HG03175 (cell line): ENCODE measurements around the gene CST3.
"Not testable (repeated sequence)": the region's sequence is repeated elsewhere in the genome, so short reads cannot be mapped to it uniquely, and the experiment has no call there.

Experiments used
- ATAC-seq: cut with Tn5 transposase; IDR thresholded peaks from one replicate; pipeline ENCODE4 v1.9.1; 2021; ENCODE audit warnings: mild to moderate bottlenecking, moderate library complexity; ENCODE audit not compliant: unreplicated experiment

CST3 gene, protein sequence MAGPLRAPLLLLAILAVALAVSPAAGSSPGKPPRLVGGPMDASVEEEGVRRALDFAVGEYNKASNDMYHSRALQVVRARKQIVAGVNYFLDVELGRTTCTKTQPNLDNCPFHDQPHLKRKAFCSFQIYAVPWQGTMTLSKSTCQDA

GRCh38 chr20:23637282-23638221 is at the start of gene CST3:
TSS of gene CST3 (minus strand) at chr20:23637955. CDS start at chr20:23637862, 93 bp downstream.
- ATAC-seq = peak; percentile 40

- no peak for ATAC-seq
Measured at GRCh38 chr20:23686046-23686750, 48.4 kb upstream of the CST3 start.

DNA sequence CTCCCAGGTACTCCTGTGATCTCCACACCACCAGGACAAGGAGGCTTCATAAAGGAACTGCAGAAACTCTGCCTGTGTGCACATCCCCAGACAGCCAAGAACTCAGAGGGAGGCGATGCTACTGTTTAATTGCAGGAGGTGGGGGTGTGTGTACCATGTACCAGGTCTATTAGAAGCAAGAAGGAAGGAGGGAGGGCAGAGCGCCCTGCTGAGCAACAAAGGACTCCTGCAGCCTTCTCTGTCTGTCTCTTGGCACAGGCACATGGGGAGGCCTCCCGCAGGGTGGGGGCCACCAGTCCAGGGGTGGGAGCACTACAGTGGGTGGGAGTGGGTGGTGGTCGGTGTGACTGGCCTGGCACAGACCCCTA is 47.8 kb upstream of the CST3 start:
- ATAC-seq = not testable (repeated sequence)

GRCh38 chr20:23684261-23684660 is 46.5 kb upstream of the CST3 start:
- no peak for ATAC-seq

DNA sequence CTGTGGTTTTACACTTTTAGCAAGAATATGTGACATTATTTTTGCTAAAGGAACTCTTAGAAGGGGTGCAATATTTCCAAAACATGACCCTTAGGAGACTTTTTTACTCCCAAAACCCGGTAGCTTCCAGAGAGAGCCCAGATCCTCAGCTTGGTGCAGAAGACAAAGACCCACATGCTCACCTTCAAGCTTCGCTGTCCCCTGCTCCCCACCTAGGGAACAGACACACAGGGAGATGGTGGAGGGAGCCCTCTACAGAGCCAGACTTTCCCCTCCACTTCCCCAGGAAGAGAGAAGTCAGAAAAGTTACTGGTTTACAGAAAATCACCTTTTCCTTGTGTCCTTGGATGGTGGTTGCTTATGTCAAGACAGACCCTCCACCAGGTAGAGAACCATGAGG is 46.1 kb upstream of the CST3 start:
- no peak for ATAC-seq

- ATAC-seq = no peak
Measured at GRCh38 chr20:23683281-23683680, 45.5 kb upstream of the CST3 start.

GRCh38 chr20:23680146-23680545 is 42.4 kb upstream of the CST3 start:
- ATAC-seq = no peak

DNA sequence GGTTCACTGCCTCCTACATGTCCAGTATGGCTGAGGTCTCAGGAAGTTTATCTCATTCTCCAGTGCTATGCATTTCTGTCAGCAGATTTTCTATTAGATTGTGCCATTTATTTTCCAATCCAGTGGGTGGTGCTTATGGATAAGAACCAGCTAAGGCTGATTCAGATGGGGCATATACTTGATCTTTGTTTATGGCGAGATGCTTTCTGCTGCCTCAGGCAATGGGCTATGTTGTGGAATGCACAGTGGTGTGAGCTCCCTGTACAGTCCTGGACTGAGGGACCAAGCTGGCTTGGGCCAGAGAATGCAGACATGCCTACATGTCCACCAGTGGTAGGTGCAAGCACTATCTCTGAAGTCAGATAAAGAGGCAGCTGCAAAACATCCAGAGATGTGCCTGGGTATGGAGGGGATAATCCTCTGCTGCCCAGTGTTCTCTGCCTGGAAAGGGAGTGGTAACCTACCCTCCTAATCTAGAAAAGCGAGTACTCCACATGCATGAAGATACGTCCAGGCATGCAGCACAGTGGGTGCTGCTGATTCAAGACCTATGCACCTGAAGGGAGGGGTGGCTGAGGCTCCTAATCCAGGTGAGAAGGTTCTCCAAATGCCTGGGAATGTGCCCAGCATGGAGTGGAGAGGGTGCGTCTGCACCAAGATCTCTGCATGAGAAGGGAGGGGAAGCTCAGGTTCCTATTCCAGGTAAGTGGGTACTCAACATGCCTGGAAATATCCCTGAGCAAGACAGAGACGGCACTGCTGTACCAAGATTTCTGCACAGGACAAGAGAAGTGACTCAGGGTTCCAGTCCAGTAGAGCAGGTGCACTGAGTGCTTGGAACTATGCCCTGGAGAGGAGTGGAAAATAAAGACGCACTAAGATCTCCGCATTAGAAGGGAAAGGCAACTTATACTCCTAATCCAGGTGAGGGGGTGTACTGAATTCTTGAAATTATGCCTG is 41.7 kb upstream of the CST3 start:
- no peak for ATAC-seq

DNA sequence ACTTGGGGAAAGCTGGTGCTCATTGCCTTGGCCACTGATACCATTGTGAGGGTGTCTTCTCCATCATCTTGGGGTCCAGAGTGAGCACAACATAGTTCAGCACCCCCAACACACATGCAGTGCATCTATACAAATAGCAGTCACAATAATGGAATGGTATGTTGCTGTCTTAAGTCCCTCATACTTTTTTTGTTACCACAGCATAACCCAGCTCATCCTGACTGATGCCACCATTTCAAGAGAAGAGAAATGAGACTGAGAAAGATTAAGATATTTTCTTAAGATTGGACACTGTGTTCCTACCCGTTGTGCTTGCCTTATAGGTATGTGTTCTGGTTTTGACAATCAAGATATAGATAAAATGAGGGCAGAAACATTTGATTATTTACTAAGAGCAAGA is 35.5 kb upstream of the CST3 start:
- no peak for ATAC-seq

DNA sequence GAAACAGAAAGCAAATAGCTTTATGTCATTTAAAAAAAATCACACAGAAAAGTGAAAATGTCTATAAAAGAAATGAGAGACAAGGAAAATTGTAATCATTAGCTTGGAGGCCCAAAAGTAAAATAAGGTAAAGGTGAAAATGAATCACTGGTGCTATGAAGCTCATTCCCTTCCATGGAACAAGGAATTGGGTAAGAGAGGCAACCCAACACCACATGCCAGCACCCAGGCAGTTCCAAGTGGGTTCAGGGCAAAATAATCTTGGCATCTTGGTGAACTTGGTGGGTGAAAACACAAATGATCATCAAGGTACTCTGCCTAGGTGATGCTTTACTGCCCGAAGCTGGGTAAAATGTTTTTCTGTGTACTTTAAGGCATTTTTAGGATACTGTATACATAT is 34.4 kb upstream of the CST3 start:
- no peak for ATAC-seq

DNA sequence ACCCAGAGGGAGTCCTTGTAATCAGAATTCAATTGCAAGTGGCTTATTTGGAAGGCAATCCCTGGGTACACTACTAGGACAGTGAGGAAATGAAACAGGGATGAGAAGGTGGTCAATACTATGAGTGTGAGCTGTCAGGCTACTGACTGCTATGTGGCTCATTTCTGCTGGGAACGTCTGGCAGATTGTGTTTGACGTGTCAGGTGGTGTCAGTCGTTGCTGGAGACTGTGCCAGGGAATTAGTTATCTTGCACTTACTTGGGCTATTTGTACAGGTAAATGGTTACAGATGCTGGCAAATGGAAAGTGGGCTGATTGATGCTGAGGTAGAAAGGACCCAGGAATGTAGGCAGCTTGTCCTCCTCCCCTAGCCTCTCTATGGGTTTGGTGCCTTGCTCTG is 33.7 kb upstream of the CST3 start:
- ATAC-seq = no peak

- ATAC-seq = no peak
Measured at GRCh38 chr20:23670361-23670760, 32.6 kb upstream of the CST3 start.

DNA sequence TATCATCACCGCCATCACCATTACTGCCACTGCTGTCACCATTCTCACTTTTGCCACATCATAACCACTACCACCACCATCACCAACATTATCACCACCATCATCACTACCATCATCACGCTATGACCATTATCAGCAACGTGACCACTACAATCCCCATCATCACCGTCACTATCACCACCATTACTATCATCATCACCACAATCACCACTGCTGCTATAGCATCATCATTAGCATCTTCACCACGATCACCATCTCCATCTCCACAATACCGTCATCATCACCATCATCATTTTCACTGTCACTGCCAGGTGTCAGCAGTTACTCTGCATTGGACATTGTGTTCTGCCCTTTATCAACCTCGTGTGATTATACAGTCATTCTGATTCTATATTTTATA is 32.1 kb upstream of the CST3 start:
- ATAC-seq = no peak

DNA sequence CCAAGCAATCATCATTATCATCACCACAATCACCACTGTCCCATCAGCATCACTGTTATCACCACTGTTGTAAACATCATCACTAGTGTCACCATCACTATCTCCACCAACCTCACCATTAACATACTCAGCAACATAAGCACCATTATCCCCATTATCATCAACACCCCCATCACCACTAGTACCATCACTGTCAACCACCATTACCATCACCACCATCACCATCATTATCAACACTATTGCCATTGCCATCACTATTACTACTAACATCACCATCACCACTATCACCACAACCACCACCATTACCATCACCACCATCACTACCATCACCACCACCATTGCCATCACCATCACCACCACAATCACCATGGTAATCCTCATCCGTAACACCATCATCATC is 31.6 kb upstream of the CST3 start:
- no peak for ATAC-seq

DNA sequence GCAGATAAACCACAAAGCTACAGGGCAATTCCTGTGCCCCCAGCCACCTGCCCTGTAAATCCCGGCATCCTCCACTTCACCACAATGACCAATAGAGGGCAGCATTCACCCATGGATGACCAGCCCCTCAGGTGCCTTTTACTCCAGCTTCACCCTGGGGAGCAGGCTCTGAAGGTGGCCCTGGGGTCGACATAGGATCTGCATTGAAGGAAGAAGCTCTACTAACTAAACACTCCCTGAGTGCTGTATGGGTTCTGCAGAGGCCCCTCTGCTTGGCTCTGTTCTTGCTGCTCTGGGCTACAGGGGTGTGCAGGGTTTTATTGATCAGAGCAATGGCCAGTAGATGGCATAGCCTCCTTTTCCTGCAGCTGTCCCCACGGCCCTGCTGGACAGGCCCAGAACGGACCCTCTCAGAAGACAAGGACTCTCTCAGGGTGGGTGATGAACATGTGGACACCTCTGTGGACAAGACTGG is 30.8 kb upstream of the CST3 start:
- peak; percentile 82 for ATAC-seq

- no peak for ATAC-seq
Measured at GRCh38 chr20:23667666-23668065, 29.9 kb upstream of the CST3 start.

DNA sequence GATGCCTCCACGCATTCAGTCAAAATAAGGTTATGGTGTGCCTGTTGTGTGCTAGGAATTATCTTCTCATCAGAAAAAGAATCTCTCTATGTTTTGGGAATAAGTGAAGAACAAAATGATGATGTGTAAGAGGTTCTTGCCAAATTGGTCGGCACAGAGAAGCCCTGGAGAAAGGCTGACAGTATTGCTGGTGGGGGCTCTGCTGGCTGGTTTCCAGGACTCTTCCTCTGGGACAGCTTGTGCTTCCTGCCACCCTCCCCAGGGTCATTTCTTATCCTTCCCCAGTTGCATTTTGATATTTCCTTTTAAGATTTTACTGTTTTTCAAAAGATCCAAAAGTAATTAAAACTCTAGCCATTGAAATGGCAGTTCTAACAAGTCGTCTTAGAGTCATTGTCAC is 28.9 kb upstream of the CST3 start:
- ATAC-seq = no peak

GRCh38 chr20:23666189-23666588 is 28.4 kb upstream of the CST3 start:
- ATAC-seq = no peak

- no peak for ATAC-seq
Measured at GRCh38 chr20:23664954-23665353, 27.2 kb upstream of the CST3 start.

- not testable (repeated sequence) for ATAC-seq
Measured at GRCh38 chr20:23664046-23664445, 26.3 kb upstream of the CST3 start.

DNA sequence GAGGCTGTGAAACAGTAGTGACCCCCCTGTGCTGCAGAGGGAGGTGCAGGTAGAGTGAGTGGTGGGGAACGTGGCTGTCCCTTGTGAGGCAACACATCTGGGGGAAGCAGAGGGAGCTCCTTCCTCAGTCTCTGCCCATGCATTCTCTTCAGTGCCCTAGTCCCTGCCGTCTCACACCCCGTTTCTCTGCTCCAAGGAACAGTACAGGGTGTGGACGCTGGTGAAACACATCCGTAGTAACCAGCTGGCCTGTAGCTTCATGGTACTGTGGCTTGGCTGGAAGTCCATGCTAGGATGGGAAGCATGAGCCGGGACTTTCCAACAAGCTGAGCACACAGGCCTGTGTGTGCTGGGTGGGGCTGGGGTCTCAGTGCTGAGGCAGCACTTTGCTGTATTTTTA is 25.4 kb upstream of the CST3 start:
- no peak for ATAC-seq
